Gastrocnemius medialis (tissue), 4 donors: ENCODE results near the gene MALRD1.

ENCODE experiments used
- POLR2A ChIP-seq, 2 donors: fragments of 450-650 bp; IDR thresholded peaks; one replicate each; pipeline ENCODE4 v1.6.1; 2017; ENCODE audit warnings: antibody characterized with exemption in 2 of 2, mild to moderate bottlenecking in 2 of 2, moderate library complexity in 2 of 2
- TF ChIP-seq, protein P1 (sequence below), 5 experiments: fragments of 450-650 bp in 3 of 5; fragments of 200-600 bp in 2 of 5; sonication (generic) in 2 of 5; IDR thresholded peaks in 4 of 5; conservative IDR thresholded peaks in 1 of 5; 1 replicate in 4 of 5; 2 replicates in 1 of 5; pipeline ENCODE4 v1.5.1; 2016 to 2019; ENCODE audit warnings: antibody characterized with exemption in 5 of 5, mild to moderate bottlenecking in 3 of 5, moderate library complexity in 3 of 5

DNA sequence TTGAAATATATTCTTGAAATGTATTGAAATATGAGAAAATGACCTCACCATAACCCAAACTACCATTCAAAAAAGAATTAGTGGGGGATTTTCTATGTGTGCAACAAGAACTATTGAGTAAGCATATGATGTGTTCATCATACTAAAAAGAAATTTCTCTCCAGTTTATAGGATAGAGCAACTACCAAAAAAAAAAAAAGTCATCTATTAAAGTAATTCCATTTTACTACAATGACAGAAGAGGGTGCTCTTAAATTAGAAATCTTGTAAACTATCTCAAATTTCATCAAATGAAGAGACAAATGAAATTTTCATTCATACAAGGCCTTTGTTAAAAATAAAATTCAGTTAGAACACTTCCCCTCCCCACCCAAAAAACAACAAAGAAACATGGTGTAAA, 572.2 kb downstream of the MALRD1 start:
- no peak for TF ChIP-seq POLR2A (IDR thresholded peaks at IDR 0.05)
- TF ChIP-seq, protein P1, sequence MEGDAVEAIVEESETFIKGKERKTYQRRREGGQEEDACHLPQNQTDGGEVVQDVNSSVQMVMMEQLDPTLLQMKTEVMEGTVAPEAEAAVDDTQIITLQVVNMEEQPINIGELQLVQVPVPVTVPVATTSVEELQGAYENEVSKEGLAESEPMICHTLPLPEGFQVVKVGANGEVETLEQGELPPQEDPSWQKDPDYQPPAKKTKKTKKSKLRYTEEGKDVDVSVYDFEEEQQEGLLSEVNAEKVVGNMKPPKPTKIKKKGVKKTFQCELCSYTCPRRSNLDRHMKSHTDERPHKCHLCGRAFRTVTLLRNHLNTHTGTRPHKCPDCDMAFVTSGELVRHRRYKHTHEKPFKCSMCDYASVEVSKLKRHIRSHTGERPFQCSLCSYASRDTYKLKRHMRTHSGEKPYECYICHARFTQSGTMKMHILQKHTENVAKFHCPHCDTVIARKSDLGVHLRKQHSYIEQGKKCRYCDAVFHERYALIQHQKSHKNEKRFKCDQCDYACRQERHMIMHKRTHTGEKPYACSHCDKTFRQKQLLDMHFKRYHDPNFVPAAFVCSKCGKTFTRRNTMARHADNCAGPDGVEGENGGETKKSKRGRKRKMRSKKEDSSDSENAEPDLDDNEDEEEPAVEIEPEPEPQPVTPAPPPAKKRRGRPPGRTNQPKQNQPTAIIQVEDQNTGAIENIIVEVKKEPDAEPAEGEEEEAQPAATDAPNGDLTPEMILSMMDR (IDR thresholded peaks at IDR 0.05 in 4 of 5, conservative IDR thresholded peaks at IDR 0.05 in 1 of 5) = no peak
